ENCODE data around the gene CCDC85C.

DNA sequence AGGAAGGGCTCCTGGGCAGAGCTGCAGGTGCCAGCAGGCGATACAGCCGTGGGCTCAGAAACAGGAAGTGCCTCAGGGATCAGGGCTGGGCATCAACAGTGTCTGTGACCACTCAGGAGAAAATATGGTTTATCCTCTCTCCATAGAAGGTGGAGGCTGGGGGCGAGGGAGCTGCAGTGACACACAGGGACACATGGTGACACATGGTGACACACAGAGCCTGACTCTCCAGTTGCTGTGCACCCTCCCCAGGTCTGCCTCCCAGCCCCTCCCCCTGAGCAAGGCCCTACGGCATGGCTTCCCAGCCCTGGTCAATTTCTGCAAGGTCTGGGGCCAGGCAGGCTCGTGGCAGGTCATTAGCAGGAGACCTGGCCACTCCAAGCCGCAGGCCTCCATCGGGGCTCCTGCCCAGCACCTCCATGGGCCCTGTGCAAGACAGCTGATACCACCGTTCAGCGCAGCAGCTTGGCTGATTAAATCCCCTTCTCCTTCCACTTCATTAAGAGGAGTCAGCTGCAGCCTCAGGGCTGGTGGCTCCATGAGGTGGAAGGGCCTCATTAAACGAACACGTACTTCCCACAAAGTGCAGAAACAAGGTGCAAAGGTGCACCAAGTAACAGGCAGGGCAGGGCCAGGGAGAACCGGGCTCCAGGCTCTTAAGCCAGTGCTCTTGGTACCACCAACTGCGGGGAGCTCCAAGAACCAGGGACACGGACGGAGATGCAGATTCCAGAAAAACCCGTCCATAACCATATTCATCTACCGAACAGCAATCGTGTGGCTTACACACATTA, 62.1 kb downstream of the CCDC85C start:
- TF ChIP-seq, protein P1, sequence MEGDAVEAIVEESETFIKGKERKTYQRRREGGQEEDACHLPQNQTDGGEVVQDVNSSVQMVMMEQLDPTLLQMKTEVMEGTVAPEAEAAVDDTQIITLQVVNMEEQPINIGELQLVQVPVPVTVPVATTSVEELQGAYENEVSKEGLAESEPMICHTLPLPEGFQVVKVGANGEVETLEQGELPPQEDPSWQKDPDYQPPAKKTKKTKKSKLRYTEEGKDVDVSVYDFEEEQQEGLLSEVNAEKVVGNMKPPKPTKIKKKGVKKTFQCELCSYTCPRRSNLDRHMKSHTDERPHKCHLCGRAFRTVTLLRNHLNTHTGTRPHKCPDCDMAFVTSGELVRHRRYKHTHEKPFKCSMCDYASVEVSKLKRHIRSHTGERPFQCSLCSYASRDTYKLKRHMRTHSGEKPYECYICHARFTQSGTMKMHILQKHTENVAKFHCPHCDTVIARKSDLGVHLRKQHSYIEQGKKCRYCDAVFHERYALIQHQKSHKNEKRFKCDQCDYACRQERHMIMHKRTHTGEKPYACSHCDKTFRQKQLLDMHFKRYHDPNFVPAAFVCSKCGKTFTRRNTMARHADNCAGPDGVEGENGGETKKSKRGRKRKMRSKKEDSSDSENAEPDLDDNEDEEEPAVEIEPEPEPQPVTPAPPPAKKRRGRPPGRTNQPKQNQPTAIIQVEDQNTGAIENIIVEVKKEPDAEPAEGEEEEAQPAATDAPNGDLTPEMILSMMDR (IDR thresholded peaks at IDR 0.05 in 2 of 3, conservative IDR thresholded peaks at IDR 0.05 in 1 of 3; ENCODE audit: control insufficient read depth in 2 of 3, extremely low read depth in 1 of 3, insufficient read depth in 1 of 3, low read depth in 3 of 3, low read length in 3 of 3), result no peak
- TF ChIP-seq SUZ12 (IDR thresholded peaks at IDR 0.05; ENCODE audit: unreplicated experiment), result no peak
- TF ChIP-seq, protein P2, sequence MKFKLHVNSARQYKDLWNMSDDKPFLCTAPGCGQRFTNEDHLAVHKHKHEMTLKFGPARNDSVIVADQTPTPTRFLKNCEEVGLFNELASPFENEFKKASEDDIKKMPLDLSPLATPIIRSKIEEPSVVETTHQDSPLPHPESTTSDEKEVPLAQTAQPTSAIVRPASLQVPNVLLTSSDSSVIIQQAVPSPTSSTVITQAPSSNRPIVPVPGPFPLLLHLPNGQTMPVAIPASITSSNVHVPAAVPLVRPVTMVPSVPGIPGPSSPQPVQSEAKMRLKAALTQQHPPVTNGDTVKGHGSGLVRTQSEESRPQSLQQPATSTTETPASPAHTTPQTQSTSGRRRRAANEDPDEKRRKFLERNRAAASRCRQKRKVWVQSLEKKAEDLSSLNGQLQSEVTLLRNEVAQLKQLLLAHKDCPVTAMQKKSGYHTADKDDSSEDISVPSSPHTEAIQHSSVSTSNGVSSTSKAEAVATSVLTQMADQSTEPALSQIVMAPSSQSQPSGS (IDR thresholded peaks at IDR 0.05; ENCODE audit: low read length), result no peak
- no peak for TF ChIP-seq NRF1 (conservative IDR thresholded peaks at IDR 0.05; ENCODE audit: low read depth, low read length)
- TF ChIP-seq TAF1 (IDR thresholded peaks at IDR 0.05; ENCODE audit: borderline replicate concordance, low read depth, low read length), result no peak
- no peak for TF ChIP-seq ASH2L (IDR thresholded peaks at IDR 0.05; ENCODE audit: borderline replicate concordance, low read depth)
- no peak for TF ChIP-seq POLR2A (IDR thresholded peaks at IDR 0.05; ENCODE audit: low read depth, low read length)
- TF ChIP-seq ZNF274 (IDR thresholded peaks at IDR 0.05; ENCODE audit: insufficient read depth, insufficient read length), result no peak
- no peak for TF ChIP-seq HDAC2 (IDR thresholded peaks at IDR 0.05)
- no peak for TF ChIP-seq MTA3 (IDR thresholded peaks at IDR 0.05; ENCODE audit: borderline replicate concordance, low read length)
- TF ChIP-seq SUPT20H (IDR thresholded peaks at IDR 0.05; ENCODE audit: borderline replicate concordance, control insufficient read depth, low read depth, low read length), result no peak
- no peak for TF ChIP-seq POLR2AphosphoS5 (IDR thresholded peaks at IDR 0.05; ENCODE audit: low read length)

Data from GM12878 (cell line).